ENCODE measurements around the gene GGACT.

GGACT gene

DNA sequence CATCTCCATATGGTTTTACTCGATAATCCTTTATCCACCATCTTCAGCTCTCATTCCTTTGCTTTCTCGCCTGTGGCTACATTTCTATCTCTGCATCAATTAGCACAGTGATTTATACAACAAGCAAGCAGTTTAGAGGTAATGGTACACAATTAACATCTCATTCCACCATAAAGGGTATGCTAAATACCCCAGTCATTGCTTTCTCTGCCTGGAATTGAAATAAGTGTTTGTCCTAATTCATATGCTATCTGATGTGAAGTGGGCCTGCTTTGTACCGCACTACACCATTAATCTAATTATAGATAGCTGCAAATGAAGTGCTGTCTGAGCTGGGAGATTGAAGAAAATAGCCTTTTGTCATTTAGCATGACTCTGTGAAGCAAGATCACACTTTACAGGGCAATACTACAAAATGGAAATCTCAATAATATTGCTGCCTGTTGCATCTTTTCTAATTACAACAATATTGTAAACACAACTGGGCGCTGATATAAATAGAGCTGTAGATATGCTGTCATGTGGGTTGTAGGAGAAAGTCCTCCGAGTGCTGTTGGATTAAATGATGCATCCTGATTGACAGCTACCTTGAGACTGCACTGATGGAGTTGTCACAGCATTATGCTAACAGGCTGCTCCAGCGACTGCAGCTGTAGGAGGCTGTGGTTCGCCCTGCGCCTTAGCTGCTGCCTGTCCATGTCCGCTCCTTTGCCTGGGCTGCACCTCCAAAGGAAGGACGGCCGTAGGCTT is 78.2 kb downstream of the GGACT start:
- no peak for DNase-seq

DNA sequence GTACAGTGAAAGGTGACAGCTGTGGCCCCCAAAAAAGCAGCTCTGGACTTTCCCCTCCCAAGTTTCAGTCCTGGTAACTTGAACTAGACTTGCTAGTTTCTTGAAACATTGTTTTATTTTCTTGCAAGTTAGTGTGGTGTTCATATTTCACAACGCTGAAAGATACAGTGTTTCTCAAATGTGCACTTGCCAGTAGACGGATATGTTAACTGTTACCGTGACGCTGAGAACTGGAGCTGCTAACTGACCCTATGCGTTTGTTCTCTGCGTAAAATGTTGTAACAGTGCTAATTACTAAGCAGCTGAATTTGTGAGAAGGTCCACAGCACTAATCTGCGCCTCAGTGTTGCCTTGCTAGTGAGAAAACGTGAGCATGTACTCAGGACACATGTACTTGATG is 79.6 kb downstream of the GGACT start:
- DNase-seq: no peak

GRCh38 chr13:100508455-100508854 is 80.1 kb downstream of the GGACT start:
- DNase-seq: no peak

- DNase-seq: no peak
Measured at GRCh38 chr13:100506600-100507422, 81.8 kb downstream of the GGACT start.

DNA sequence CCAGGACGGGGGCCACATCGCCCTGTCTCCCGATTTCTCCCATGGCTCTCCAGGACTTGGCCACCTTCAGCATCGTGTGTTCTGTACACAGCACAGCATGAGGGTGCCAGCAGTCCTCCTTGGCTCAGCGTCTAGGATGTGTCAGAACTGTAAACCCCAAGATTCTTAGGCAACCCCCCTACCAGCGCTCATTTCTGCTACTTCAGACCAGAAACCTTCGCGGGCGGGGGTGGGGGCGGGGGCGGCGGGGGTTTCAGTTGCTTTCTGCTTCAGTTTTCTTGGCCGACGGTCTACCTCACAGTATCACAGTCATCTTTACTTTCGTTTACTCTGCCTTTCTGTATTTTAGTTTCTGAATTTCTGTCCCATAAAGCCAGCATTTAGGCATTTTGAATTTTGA is 82.4 kb downstream of the GGACT start:
- DNase-seq: no peak

DNA sequence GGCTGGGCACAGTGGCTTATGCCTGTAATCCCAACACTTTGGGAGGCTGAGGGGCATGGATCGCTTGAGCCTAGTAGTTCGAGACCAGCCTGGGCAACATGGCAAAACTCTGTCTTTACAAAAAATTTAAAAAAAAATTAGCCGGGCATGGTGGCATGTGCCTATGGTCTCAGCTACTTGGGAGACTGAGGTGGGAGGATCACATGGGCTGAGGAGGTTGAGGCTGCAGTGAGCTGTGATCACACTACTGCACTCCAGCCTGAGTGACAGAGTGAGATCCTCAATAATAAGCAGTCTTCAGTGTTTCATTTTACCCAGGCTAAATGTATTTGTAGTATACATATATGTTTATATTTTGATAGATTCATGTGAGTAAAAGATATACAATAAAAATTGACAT is 85.0 kb downstream of the GGACT start:
- DNase-seq: no peak

DNA sequence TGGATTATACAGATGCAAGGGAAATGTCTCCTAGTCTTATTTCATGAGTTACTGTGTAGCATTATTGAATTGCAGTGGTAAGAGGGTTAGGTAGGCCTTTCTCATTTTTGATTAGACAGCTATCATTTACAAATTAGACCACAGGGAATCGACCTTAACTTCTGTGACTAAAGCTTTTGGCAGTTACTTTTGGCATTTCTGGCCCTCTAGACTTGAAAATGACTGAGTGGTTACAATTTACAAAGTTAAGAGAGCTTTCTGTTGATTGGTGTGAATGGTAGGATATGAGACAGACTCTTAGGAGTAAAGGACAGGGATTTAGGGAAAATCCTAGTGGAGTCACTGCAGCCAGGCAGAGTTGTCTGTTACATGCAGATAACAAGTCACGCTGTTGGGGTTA is 86.1 kb downstream of the GGACT start:
- no peak for DNase-seq

GRCh38 chr13:100497389-100497788 is 91.2 kb downstream of the GGACT start:
- no peak for DNase-seq

- no peak for DNase-seq
Measured at GRCh38 chr13:100495455-100495854, 93.1 kb downstream of the GGACT start.

DNA sequence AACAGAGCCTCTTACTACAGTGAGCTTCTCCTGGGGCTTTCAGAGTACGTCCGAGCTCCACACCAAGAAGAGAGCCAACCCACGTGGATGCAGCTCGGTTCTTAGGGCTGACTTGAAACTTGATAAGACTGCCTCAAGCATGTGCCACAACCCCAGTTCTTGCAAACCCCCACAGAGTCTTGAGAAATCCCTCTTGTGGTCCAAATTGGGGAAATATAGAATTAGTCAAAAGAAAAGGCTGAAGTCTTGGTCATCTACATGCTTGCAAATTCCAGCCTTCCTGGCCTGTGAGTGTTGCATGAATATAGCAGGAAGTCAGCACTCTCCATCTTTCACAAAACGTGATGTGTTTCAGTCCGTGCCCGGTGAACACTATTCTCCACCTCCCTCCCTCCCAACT is 95.2 kb downstream of the GGACT start:
- DNase-seq: no peak

GRCh38 chr13:100491164-100491842 is 97.3 kb downstream of the GGACT start:
- DNase-seq: no peak

DNA sequence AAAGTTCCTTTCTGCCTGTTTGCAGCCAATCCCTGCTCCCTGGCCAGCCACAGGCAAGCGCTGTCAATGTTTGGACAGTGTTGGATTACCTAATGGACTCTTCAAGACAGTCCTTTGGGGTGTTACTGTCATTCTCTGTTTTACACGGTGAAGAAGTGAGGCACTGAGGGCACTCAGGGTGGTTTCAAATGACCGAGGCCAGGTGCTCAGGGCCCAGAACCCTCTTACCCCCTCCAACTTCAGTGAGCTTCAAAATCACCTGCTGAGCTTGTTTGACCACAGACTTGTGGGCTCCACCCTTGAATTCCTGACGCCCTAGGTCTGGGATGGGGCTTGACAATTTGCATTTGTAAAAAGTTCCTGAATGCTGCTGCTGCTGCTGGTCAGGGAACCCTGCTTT is 97.9 kb downstream of the GGACT start:
- DNase-seq: no peak

- no peak for DNase-seq
Measured at GRCh38 chr13:100485265-100485664, 103.3 kb downstream of the GGACT start.

DNA sequence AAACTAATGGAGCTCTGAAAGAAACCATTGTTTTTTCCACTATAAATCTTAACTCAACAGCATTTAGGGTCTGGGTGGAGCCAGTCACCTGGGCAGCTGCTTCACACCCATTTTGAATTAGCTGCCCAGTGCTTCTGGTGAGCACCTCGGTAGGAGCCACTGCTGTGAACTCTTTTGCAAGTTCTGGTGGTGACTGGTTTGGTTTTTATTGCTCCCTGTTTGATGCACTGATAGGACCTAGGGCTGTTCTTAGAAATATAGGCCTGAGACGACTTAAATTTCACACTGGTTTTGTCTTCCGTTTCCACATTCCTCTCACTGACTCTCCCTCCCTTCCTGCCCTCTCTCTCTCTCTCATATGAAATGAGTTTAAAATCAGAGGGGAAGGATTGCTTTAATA is 103.9 kb downstream of the GGACT start:
- no peak for DNase-seq

DNA sequence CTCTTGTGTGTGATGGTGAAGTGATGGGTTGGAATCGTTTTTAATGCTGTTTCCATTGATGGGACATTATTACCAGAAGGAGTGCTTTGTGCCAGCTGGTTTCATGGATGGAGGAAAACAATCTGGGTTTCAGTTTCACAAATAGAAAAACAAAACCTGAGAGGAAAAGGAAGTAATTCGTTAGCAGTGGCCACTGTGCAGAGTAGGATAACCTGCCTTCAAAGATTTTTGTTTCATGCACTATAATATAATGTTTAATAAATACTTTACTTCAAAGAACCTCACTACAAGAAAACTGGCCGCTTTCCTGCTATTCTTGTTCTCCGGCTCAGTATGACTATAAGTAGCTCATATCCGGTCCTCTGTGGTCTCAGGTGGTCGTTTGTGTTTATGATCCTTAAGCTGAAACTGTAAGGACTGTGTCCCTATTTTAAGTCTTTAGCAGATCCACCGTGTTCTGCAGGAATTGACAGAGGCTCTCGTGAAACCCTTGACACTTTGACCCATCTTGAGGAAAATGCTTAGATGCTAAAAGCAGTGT is 104.7 kb downstream of the GGACT start:
- DNase-seq: no peak

DNA sequence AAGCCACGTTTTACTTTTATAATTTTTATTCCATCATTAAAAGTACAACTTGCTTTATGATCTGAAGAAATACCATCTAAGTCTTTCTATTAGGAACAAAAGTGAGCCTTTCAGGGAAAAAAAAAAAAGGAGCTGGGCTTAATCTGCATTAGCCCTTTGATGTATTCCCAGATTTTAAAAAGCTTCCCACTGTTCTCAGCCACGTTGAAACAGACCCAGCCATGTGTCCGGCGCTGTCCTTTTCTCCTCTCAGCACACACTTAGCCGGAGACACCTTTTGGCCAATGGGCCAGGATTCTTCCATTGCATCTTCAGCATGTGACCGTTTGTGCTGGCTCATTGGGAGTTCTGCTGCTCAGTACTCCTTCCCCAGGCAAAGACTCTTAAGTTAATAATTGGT is 105.5 kb downstream of the GGACT start:
- DNase-seq: no peak

GRCh38 chr13:100480676-100481075 is 107.9 kb downstream of the GGACT start:
- DNase-seq: no peak
